IMR-90 (cell line): ENCODE data around the gene NUFIP1.

Experiments
- CEBPB ChIP-seq: IDR thresholded peaks from 2 replicates; pipeline ENCODE4 v1.6.1; 2012; ENCODE audit warnings: low read depth, low read length, improper control_type of control experiment
- CTCF ChIP-seq: conservative IDR thresholded peaks from 2 replicates; pipeline ENCODE4 v1.5.1; 2012; ENCODE audit warnings: mild to moderate bottlenecking, low read depth, low read length, improper control_type of control experiment
- ELK1 ChIP-seq: fragments of 150-350 bp; IDR thresholded peaks from 2 replicates; pipeline ENCODE4 v1.6.1; 2016; ENCODE audit warnings: low read depth, mild to moderate bottlenecking, low read length, moderate library complexity, borderline replicate concordance
- MAFK ChIP-seq: IDR thresholded peaks from 2 replicates; pipeline ENCODE4 v1.6.1; 2012; ENCODE audit warnings: low read depth, low read length, improper control_type of control experiment
- RCOR1 ChIP-seq: IDR thresholded peaks from 2 replicates; pipeline ENCODE4 v1.6.1; 2012; ENCODE audit warnings: mild to moderate bottlenecking, low read length, improper control_type of control experiment; ENCODE audit not compliant: insufficient replicate concordance
- SMC3 ChIP-seq: fragments of 150-350 bp; IDR thresholded peaks from 2 replicates; pipeline ENCODE4 v1.6.1; 2016; ENCODE audit warnings: low read depth, mild to moderate bottlenecking, antibody characterized with exemption, low read length, moderate library complexity

GRCh38 chr13:44903574-44903985 lies 85.7 kb downstream of the NUFIP1 start:
- TF ChIP-seq SMC3 = no peak
- no peak for TF ChIP-seq CTCF
- TF ChIP-seq RCOR1 = no peak
- no peak for TF ChIP-seq ELK1
- TF ChIP-seq CEBPB = peak; percentile 50; the same call in 1 of the 2 replicates
- no peak for TF ChIP-seq MAFK
